ENCODE data around the gene SIX5.

GRCh38 chr19:45758921-45759320 lies 10.1 kb downstream of the SIX5 start:
- TF ChIP-seq CTCF (IDR thresholded peaks at IDR 0.05) (no peak), EP300 (IDR thresholded peaks at IDR 0.05) (no peak)

Data from A549 (cell line).